K562 (cell line): ENCODE measurements around the gene WASL. TPM values are rescaled to one million over a fixed set of nuclear protein-coding genes. Genes with fewer than 3 reads are reported as not detected.

Experiments
- ATAC-seq: fragments of 200-7000 bp; cut with Tn5 transposase; 3 replicates; pipeline ENCODE4 v1.9.1; 2020; ENCODE audit warnings: moderate library complexity
- BruUV-seq: library from RNA; stranded (reverse); fragments of 400-500 nt; replicated peaks from 2 replicates; lab custom pipeline; 2021; lab: Mats Ljungman, UMichigan
- CTCF ChIA-PET: fragments of 300-600 bp; formaldehyde crosslinking; extraction: SDS; loops from one replicate; lab custom pipeline; 2021; ENCODE audit warnings: low intra/inter-chr PET ratio; lab: Yijun Ruan, JAX
- POLR2A ChIA-PET: fragments of 300-600, 350-650 bp; sonication (Branson Sonifier 250); formaldehyde crosslinking; extraction: SDS; loops from one replicate; lab custom pipeline; 2021; ENCODE audit warnings: antibody characterized with exemption, inconsistent platforms; lab: Yijun Ruan, JAX
- DNase-seq, 4 experiments: peaks; one replicate each; pipeline versions ENCODE4 v3.0.0 to v3.0.0-alpha.2; 2011 to 2018; ENCODE audit warnings: low spot score in 3 of 4, mixed read lengths in 3 of 4; ENCODE audit errors: extremely low read depth in 1 of 4
- FAIRE-seq: peaks from 2 replicates; lab custom pipeline; 2011; peaks lifted over from hg19 to GRCh38; lab: Jason Lieb, UNC
- H2AFZ ChIP-seq: 2 replicates; pipeline ENCODE4 v1.6.0; 2011; ENCODE audit warnings: low read depth, low read length, control low read depth, inconsistent platforms
- H3K27ac ChIP-seq: fragments of 200-600 bp; 3 replicates; pipeline ENCODE4 v1.8.0; 2011; ENCODE audit warnings: low read depth, mild to moderate bottlenecking, control low read depth, inconsistent platforms, low read length, moderate library complexity, mixed read lengths; ENCODE audit errors: extremely low read depth
- H3K27me3 ChIP-seq, 2 experiments: fragments of 300-600 bp in 1 of 2; 2 replicates in 1 of 2; 3 replicates in 1 of 2; pipeline versions ENCODE4 v1.6.0 to v1.8.0; 2011; ENCODE audit warnings: inconsistent platforms in 2 of 2, low read length in 2 of 2, mild to moderate bottlenecking in 1 of 2, mixed read lengths in 1 of 2, moderate library complexity in 1 of 2; ENCODE audit not compliant: control insufficient read depth in 2 of 2, insufficient read depth in 2 of 2
- H3K36me3 ChIP-seq: fragments of 300-600 bp; 3 replicates; pipeline ENCODE4 v1.8.0; 2011; ENCODE audit warnings: mild to moderate bottlenecking, low read length, inconsistent platforms; ENCODE audit not compliant: control insufficient read depth, insufficient read depth
- H3K4me1 ChIP-seq, 2 experiments: fragments of 200-600 bp in 1 of 2; replicated peaks in 1 of 2; 2 replicates in 1 of 2; 3 replicates in 1 of 2; pipeline versions ENCODE4 v1.5.1 to v1.8.0; 2011; ENCODE audit warnings: inconsistent platforms in 2 of 2, low read length in 2 of 2, mild to moderate bottlenecking in 1 of 2, mixed read lengths in 1 of 2, moderate library complexity in 1 of 2; ENCODE audit not compliant: control insufficient read depth in 2 of 2, insufficient read depth in 2 of 2
- H3K4me2 ChIP-seq: 2 replicates; pipeline ENCODE4 v1.6.1; 2011; ENCODE audit warnings: low read length, control low read depth, inconsistent platforms, mixed read lengths; ENCODE audit not compliant: insufficient read depth
- H3K4me3 ChIP-seq: fragments of 200-600 bp; sonication (generic), shearing (Covaris generic); 2 replicates; pipeline ENCODE4 v1.5.1; 2016; ENCODE audit warnings: control low read depth, inconsistent platforms
- H3K79me2 ChIP-seq: fragments of 200-600 bp; 3 replicates; pipeline ENCODE4 v1.8.0; 2011; ENCODE audit warnings: low read length, inconsistent platforms; ENCODE audit not compliant: control insufficient read depth, insufficient read depth
- H3K9ac ChIP-seq, 2 experiments: 2 replicates each; pipeline versions ENCODE4 v1.6.0 to v1.6.1; 2011; ENCODE audit warnings: low read depth in 2 of 2, low read length in 2 of 2, control low read depth in 1 of 2, inconsistent platforms in 1 of 2, mild to moderate bottlenecking in 1 of 2, mixed read lengths in 1 of 2; ENCODE audit not compliant: insufficient read depth in 1 of 2
- H3K9me1 ChIP-seq: one replicate; pipeline ENCODE4 v1.6.0; 2011; ENCODE audit warnings: inconsistent platforms, mild to moderate bottlenecking, low read length, moderate library complexity; ENCODE audit not compliant: control insufficient read depth, insufficient read depth
- H3K9me3 ChIP-seq: replicated peaks from 2 replicates; pipeline ENCODE4 v1.5.1; 2011; ENCODE audit warnings: low read depth, low read length, inconsistent platforms; ENCODE audit not compliant: control insufficient read depth, insufficient read depth
- H4K20me1 ChIP-seq: replicated peaks from 2 replicates; pipeline ENCODE4 v1.6.1; 2011; ENCODE audit warnings: low read length, inconsistent platforms, mixed read lengths; ENCODE audit not compliant: control insufficient read depth, insufficient read depth
- ARID1B ChIP-seq: fragments of 450-650 bp; IDR thresholded peaks from 2 replicates; pipeline ENCODE4 v1.6.1; 2016; ENCODE audit warnings: antibody characterized with exemption, mild to moderate bottlenecking, inconsistent platforms
- ATF7 ChIP-seq: fragments of 450-650 bp; IDR thresholded peaks from 2 replicates; pipeline ENCODE4 v1.7.1; 2014; ENCODE audit warnings: mild to moderate bottlenecking, moderate library complexity
- CHD1 ChIP-seq: fragments of 200-600 bp; sonication (generic); IDR thresholded peaks from one replicate; pipeline ENCODE4 v1.6.1; 2012; ENCODE audit warnings: mild to moderate bottlenecking, moderate library complexity, low read length, inconsistent platforms
- ESRRB ChIP-seq: fragments of 250-450 bp; sonication (Bioruptor Pico); IDR thresholded peaks from 2 replicates; pipeline ENCODE4 v1.5.0; 2020; ENCODE audit warnings: mild to moderate bottlenecking, moderate library complexity, borderline replicate concordance
- HES1 ChIP-seq: fragments of 450-650 bp; IDR thresholded peaks from 2 replicates; pipeline ENCODE4 v1.6.1; 2016; ENCODE audit warnings: low read depth, mild to moderate bottlenecking, moderate library complexity
- HIVEP1 ChIP-seq: fragments of 250-450 bp; sonication (Bioruptor Pico); IDR thresholded peaks from 2 replicates; pipeline ENCODE4 v1.4.0; 2020; ENCODE audit warnings: mild to moderate bottlenecking
- MYNN ChIP-seq, 2 experiments: sonication (generic); formaldehyde crosslinking in 1 of 2; IDR thresholded peaks; 2 replicates each; pipeline versions ENCODE4 v1.5.0 to v1.6.1; 2016 to 2020; ENCODE audit warnings: antibody characterized with exemption in 1 of 2, missing genetic modification reagents in 1 of 2
- NFE2 ChIP-seq: IDR thresholded peaks from 2 replicates; pipeline ENCODE4 v1.6.1; 2014; ENCODE audit warnings: antibody characterized with exemption, low read depth
- SIN3B ChIP-seq: fragments of 450-650 bp; IDR thresholded peaks from 2 replicates; pipeline ENCODE4 v1.6.1; 2017; ENCODE audit warnings: low read depth, mild to moderate bottlenecking, moderate library complexity
- SMARCE1 ChIP-seq: fragments of 450-650 bp; IDR thresholded peaks from 2 replicates; pipeline ENCODE4 v1.7.1; 2016; ENCODE audit warnings: mild to moderate bottlenecking
- ZNF143 ChIP-seq: sonication (generic); formaldehyde crosslinking; IDR thresholded peaks from 2 replicates; pipeline ENCODE4 v1.9.0; 2022; ENCODE audit warnings: mild to moderate bottlenecking, missing genetic modification reagents
- ZNF23 ChIP-seq: fragments of 250-450 bp; sonication (Bioruptor Pico); IDR thresholded peaks from 2 replicates; pipeline ENCODE4 v1.4.0; 2020; ENCODE audit warnings: mild to moderate bottlenecking
- ZNF408 ChIP-seq: fragments of 250-450 bp; sonication (Bioruptor Pico); IDR thresholded peaks from 2 replicates; pipeline ENCODE4 v1.4.0; 2020; ENCODE audit warnings: low read depth, mild to moderate bottlenecking, moderate library complexity
- ZNF57 ChIP-seq: fragments of 450-650 bp; formaldehyde crosslinking; IDR thresholded peaks from 2 replicates; pipeline ENCODE4 v1.4.0; 2020; ENCODE audit warnings: mild to moderate bottlenecking, moderate library complexity
- ZNF583 ChIP-seq: fragments of 250-450 bp; sonication (Bioruptor Pico); IDR thresholded peaks from 2 replicates; pipeline ENCODE4 v1.4.0; 2020
- ZNF584 ChIP-seq: fragments of 200-800 bp; sonication (Bioruptor generic); IDR thresholded peaks from 2 replicates; pipeline ENCODE4 v1.6.1; 2016; ENCODE audit warnings: low read depth, mild to moderate bottlenecking, missing genetic modification characterization, missing compliant biosample characterization
- WGBS: fragments of 100-300 bp; shearing (Covaris generic); methylation state at CpG from one replicate; pipeline ENCODE4 v1.1.6; 2016; ENCODE audit warnings: low coverage, mixed read lengths; ENCODE audit not compliant: insufficient coverage; ENCODE audit errors: missing lambda C conversion rate; 5-methylcytosine and 5-hydroxymethylcytosine counted together
- in situ Hi-C: fragments of 300-500 bp; cut with MboI; formaldehyde crosslinking; loops from 4 replicates; pipeline ENCODE4 v1.15.0; 2018; ENCODE audit warnings: inconsistent platforms, mixed read lengths
- intact Hi-C: fragments of 100-400 bp; cut with micrococcal nuclease; formaldehyde crosslinking; loops from 2 replicates; pipeline ENCODE4 v1.14.2; 2022
- polyA plus RNA-seq, 8 experiments: library from polyadenylated mRNA; depleted of rRNA in 4 of 8; stranded (reverse) in 5 of 8; unstranded in 3 of 8; fragments of >200 nt; fragmentation: Nextera tagmentation in 2 of 8; fragmentation: Illumina TruSeq in 1 of 8; extraction: Ambion mirVana in 2 of 8; extraction: Trizol in 1 of 8; gene quantifications; 2 replicates each; pipeline versions ENCODE4 v1.2.1 to v1.2.3, GENCODE V29; 2011 to 2014; ENCODE audit warnings: inconsistent platforms in 1 of 8, missing spikeins in 1 of 8
- total RNA-seq, 7 experiments: library from RNA; depleted of rRNA in 6 of 7; stranded (reverse); fragments of >200 nt in 6 of 7; fragmentation: Illumina TruSeq in 2 of 7; extraction: Trizol in 2 of 7; gene quantifications; 2 replicates each; pipeline versions ENCODE4 v1.2.1 to v1.2.3, GENCODE V29; 2011 to 2021; ENCODE audit warnings: low replicate concordance in 1 of 7
- TF ChIP-seq, protein P1 (sequence below), 2 experiments: IDR thresholded peaks in 1 of 2; conservative IDR thresholded peaks in 1 of 2; 2 replicates each; pipeline ENCODE4 v1.6.1; 2016; ENCODE audit warnings: low read depth in 2 of 2, mild to moderate bottlenecking in 1 of 2, missing compliant biosample characterization in 1 of 2, missing genetic modification characterization in 1 of 2, moderate library complexity in 1 of 2

WASL gene
- total and polyA plus RNA-seq, 9 of the 15 experiments (the other 6 are each of a cell fraction or from before 2014, with no cell fraction given), result 3.2 to 13.9 (median 8.3) TPM

- FAIRE-seq (no peak), ATAC-seq (peak; percentile 37), DNase-seq (no peak)
- H3K9me3 ChIP-seq, result no peaks in the 10 kb centered on the region
- H3K27me3 ChIP-seq, result no peaks in the 10 kb centered on the region
- BruUV-seq, result no TSS peak
- H3K79me2 ChIP-seq, result peaks cover 6% of the 10 kb centered on the region
- no peak overlapping the region for H3K9ac ChIP-seq
- no peaks in the 10 kb centered on the region for H3K36me3 ChIP-seq
- H3K9me1 ChIP-seq, result no peaks in the 10 kb centered on the region
- WGBS, result 5% methylated on average over 1 of the region's 1 CpG
- H3K27ac ChIP-seq, result no peak overlapping the region; the same call in 2 of the 3 replicates
- POLR2A ChIA-PET, result interaction anchor here (0.6 to 1.6 kb wide), 2 partner anchors 9 to 200 kb away, joined by 3 to 7 read pairs; partner anchors contain the start of gene WASL
- H3K4me1 ChIP-seq, result peaks cover 0 to 16% of the 10 kb centered on the region in 2 experiments; a peak in 3 of 5 replicates
- intact Hi-C loops (no loop called here), in situ Hi-C loops (no loop called here)
- H4K20me1 ChIP-seq, result no peaks in the 10 kb centered on the region
- H2AFZ ChIP-seq, result peak overlapping the region; percentile 68
- CTCF ChIA-PET, result interaction anchor here (0.6 kb wide), 1 partner anchor 426 kb away, joined by 3 read pairs; no protein-coding TSS in a partner anchor
- no peak overlapping the region for H3K4me2 ChIP-seq
- H3K4me3 ChIP-seq, result no peak overlapping the region
- TF ChIP-seq HES1 (no peak), ZNF23 (CRISPR knock-in tag) (no peak), NFE2 (no peak), HIVEP1 (no peak), SIN3B (no peak), ZNF143 (CRISPR knock-in tag) (no peak), ZNF583 (no peak), CHD1 (no peak), ZNF408 (no peak), ATF7 (0 out of 2 replicates have a peak, but pooled peaks have one; percentile 21), MYNN (IDR thresholded peaks at IDR 0.05) (no peak), MYNN (CRISPR knock-in tag; IDR thresholded peaks at IDR 0.05) (no peak), ESRRB (CRISPR knock-in tag) (no peak), ZNF57 (no peak), ARID1B (no peak), ZNF584 (CRISPR knock-in tag) (peak; percentile 54; the same call in 1 of the 2 replicates), SMARCE1 (peak; percentile 30; the same call in 1 of the 2 replicates)
- TF ChIP-seq, protein P1, sequence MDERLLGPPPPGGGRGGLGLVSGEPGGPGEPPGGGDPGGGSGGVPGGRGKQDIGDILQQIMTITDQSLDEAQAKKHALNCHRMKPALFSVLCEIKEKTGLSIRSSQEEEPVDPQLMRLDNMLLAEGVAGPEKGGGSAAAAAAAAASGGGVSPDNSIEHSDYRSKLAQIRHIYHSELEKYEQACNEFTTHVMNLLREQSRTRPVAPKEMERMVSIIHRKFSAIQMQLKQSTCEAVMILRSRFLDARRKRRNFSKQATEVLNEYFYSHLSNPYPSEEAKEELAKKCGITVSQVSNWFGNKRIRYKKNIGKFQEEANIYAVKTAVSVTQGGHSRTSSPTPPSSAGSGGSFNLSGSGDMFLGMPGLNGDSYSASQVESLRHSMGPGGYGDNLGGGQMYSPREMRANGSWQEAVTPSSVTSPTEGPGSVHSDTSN (CRISPR knock-in tag; IDR thresholded peaks at IDR 0.05; ENCODE audit: low read depth), result no peak
- TF ChIP-seq, protein P1 (tag; conservative IDR thresholded peaks at IDR 0.05; ENCODE audit: low read depth), result no peak
Observed at GRCh38 chr7:123757095-123757494, 8.3 kb upstream of the WASL start.
